Measurements from ENCODE around the gene KCNN3. TPM values are rescaled to one million over a fixed set of nuclear protein-coding genes. Genes with fewer than 3 reads are reported as not detected.

KCNN3 gene
- total and polyA plus RNA-seq, 2 of the 8 experiments (the other 6 are each of a cell fraction or from before 2014, with no cell fraction given), result 2.8 to 3.7 TPM

DNA sequence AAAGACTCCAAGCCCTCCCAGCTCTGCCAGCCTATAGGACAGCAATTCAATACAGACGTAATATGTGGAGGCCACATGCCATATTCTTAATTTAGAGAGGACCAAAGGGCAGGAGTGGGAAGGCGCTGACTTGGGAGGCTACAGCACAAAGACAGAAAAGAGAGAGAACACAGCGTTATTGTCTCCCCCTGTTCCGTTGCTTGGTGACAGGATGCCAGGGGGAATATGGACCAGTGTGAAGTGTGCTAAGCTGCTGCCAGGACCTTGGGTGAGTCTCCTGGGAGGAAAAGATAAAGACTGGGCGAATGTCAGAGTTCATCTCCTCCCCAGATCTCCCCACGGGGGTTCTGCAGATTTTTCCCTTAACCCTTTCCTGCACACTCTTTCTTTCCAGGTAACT lies 160.0 kb downstream of the KCNN3 start (continued):
- TF ChIP-seq PHF8 (conservative IDR thresholded peaks at IDR 0.05; ENCODE audit: low read depth, low read length) (no peak), BACH1 (IDR thresholded peaks at IDR 0.05; ENCODE audit: low read length) (no peak), CREB1 (IDR thresholded peaks at IDR 0.05) (no peak), SUZ12 (IDR thresholded peaks at IDR 0.05; ENCODE audit: low read length) (no peak), TAF7 (optimal IDR thresholded peaks at IDR 0.05; ENCODE audit: borderline replicate concordance, low read depth, low read length) (no peak)
